H9 (cell line): Measurements from ENCODE around the gene DICER1. TPM values are rescaled to one million over a fixed set of nuclear protein-coding genes. Genes with fewer than 3 reads are reported as not detected.

Experiments
- DNase-seq: peaks from one replicate; pipeline ENCODE4 v3.0.0-alpha.2; 2017
- H2AFZ ChIP-seq: one replicate; pipeline ENCODE4 v1.6.1; 2013; ENCODE audit warnings: mild to moderate bottlenecking, low read length, control low read depth, moderate library complexity
- H2AK5ac ChIP-seq: 2 replicates; pipeline ENCODE4 v1.6.1; 2013; ENCODE audit warnings: low read length, control low read depth, mixed read lengths; ENCODE audit not compliant: insufficient read length
- H2BK120ac ChIP-seq: one replicate; pipeline ENCODE4 v1.6.1; 2013; ENCODE audit warnings: low read depth, mild to moderate bottlenecking, low read length, control low read depth, inconsistent platforms; ENCODE audit not compliant: poor library complexity, severe bottlenecking
- H2BK12ac ChIP-seq: 2 replicates; pipeline ENCODE4 v1.6.1; 2013; ENCODE audit warnings: low read length, control low read depth, mixed read lengths, low read depth; ENCODE audit not compliant: insufficient read length
- H2BK15ac ChIP-seq: 2 replicates; pipeline ENCODE4 v1.6.1; 2013; ENCODE audit warnings: low read depth, low read length, control low read depth
- H2BK20ac ChIP-seq: one replicate; pipeline ENCODE4 v1.6.1; 2013; ENCODE audit warnings: low read depth, mild to moderate bottlenecking, low read length, control low read depth, inconsistent platforms; ENCODE audit not compliant: poor library complexity, severe bottlenecking
- H2BK5ac ChIP-seq: 2 replicates; pipeline ENCODE4 v1.6.1; 2013; ENCODE audit warnings: low read length, control low read depth, mixed read lengths; ENCODE audit not compliant: insufficient read length
- H3K14ac ChIP-seq: 2 replicates; pipeline ENCODE4 v1.6.1; 2013; ENCODE audit warnings: low read length, control low read depth; ENCODE audit not compliant: insufficient read depth
- H3K18ac ChIP-seq: 2 replicates; pipeline ENCODE4 v1.6.1; 2013; ENCODE audit warnings: low read depth, mild to moderate bottlenecking, mixed read lengths, low read length, control low read depth; ENCODE audit not compliant: insufficient read length
- H3K23ac ChIP-seq: 2 replicates; pipeline ENCODE4 v1.6.1; 2013; ENCODE audit warnings: low read length, control low read depth, mixed read lengths, low read depth; ENCODE audit not compliant: insufficient read length
- H3K23me2 ChIP-seq: 2 replicates; pipeline ENCODE4 v1.6.1; 2013; ENCODE audit warnings: low read depth, mild to moderate bottlenecking, mixed read lengths, low read length, control low read depth; ENCODE audit not compliant: insufficient read length, poor library complexity, severe bottlenecking
- H3K27ac ChIP-seq: 2 replicates; pipeline ENCODE4 v1.5.1; 2013; ENCODE audit warnings: low read length, control low read depth, mixed read lengths, low read depth; ENCODE audit not compliant: insufficient read length
- H3K27me3 ChIP-seq: 2 replicates; pipeline ENCODE4 v1.6.1; 2013; ENCODE audit warnings: low read length, control low read depth, inconsistent platforms; ENCODE audit not compliant: insufficient read depth
- H3K4ac ChIP-seq: 2 replicates; pipeline ENCODE4 v1.6.1; 2013; ENCODE audit warnings: low read depth, mild to moderate bottlenecking, control low read depth, inconsistent platforms, low read length, moderate library complexity
- H3K4me1 ChIP-seq: 2 replicates; pipeline ENCODE4 v1.6.1; 2013; ENCODE audit warnings: low read length, control low read depth, inconsistent platforms; ENCODE audit not compliant: insufficient read depth
- H3K4me2 ChIP-seq: 2 replicates; pipeline ENCODE4 v1.6.1; 2013; ENCODE audit warnings: low read length, control low read depth, mixed read lengths; ENCODE audit not compliant: insufficient read length, insufficient read depth
- H3K56ac ChIP-seq: 2 replicates; pipeline ENCODE4 v1.6.1; 2013; ENCODE audit warnings: low read depth, mild to moderate bottlenecking, mixed read lengths, low read length, control low read depth; ENCODE audit not compliant: insufficient read length
- H3K79me1 ChIP-seq: 2 replicates; pipeline ENCODE4 v1.6.1; 2013; ENCODE audit warnings: low read depth, mild to moderate bottlenecking, moderate library complexity, low read length, control low read depth, inconsistent platforms; ENCODE audit not compliant: insufficient read depth, poor library complexity, severe bottlenecking
- H3K79me2 ChIP-seq: 2 replicates; pipeline ENCODE4 v1.6.1; 2013; ENCODE audit warnings: low read length, control low read depth, inconsistent platforms; ENCODE audit not compliant: insufficient read depth
- H3K9ac ChIP-seq: 2 replicates; pipeline ENCODE4 v1.6.1; 2013; ENCODE audit warnings: low read length, control low read depth, mixed read lengths; ENCODE audit not compliant: insufficient read length; ENCODE audit errors: extremely low read depth
- H3K9me3 ChIP-seq: one replicate; pipeline ENCODE4 v1.6.1; 2013; ENCODE audit warnings: low read depth, low read length, inconsistent platforms; ENCODE audit not compliant: control insufficient read depth
- H3T11ph ChIP-seq: one replicate; pipeline ENCODE4 v1.6.1; 2013; ENCODE audit warnings: mild to moderate bottlenecking, low read length, control low read depth, inconsistent platforms
- H4K20me1 ChIP-seq: one replicate; pipeline ENCODE4 v1.6.1; 2013; ENCODE audit not compliant: control insufficient read depth, insufficient read length, insufficient read depth
- H4K5ac ChIP-seq: 2 replicates; pipeline ENCODE4 v1.6.1; 2013; ENCODE audit warnings: low read depth, mild to moderate bottlenecking, mixed read lengths, low read length, control low read depth; ENCODE audit not compliant: insufficient read length
- H4K8ac ChIP-seq: replicated peaks from 2 replicates; pipeline ENCODE4 v1.6.1; 2013; ENCODE audit warnings: low read length, control low read depth, mixed read lengths, low read depth; ENCODE audit not compliant: insufficient read length
- H4K91ac ChIP-seq: 2 replicates; pipeline ENCODE4 v1.6.1; 2013; ENCODE audit warnings: low read depth, mild to moderate bottlenecking, moderate library complexity, mixed read lengths, low read length, control low read depth; ENCODE audit not compliant: insufficient read length
- H3K27ac Mint-ChIP-seq, 3 experiments: 2 replicates in 2 of 3; 3 replicates in 1 of 3; pipeline ENCODE4 v1.8.0; 2020 to 2021; ENCODE audit warnings: mixed read lengths in 3 of 3, mild to moderate bottlenecking in 1 of 3, moderate library complexity in 1 of 3
- H3K27me3 Mint-ChIP-seq: 2 replicates; pipeline ENCODE4 v1.8.0; 2021; ENCODE audit warnings: low read depth, mild to moderate bottlenecking, moderate library complexity, mixed read lengths
- H3K36me3 Mint-ChIP-seq, 3 experiments: 2 replicates in 2 of 3; 3 replicates in 1 of 3; pipeline ENCODE4 v1.8.0; 2020 to 2021; ENCODE audit warnings: low read depth in 3 of 3, mixed read lengths in 3 of 3; ENCODE audit not compliant: insufficient read depth in 1 of 3
- H3K4me1 Mint-ChIP-seq, 2 experiments: 2 replicates each; pipeline ENCODE4 v1.8.0; 2020; ENCODE audit warnings: mixed read lengths in 2 of 2
- H3K4me3 Mint-ChIP-seq, 2 experiments: 2 replicates in 1 of 2; 3 replicates in 1 of 2; pipeline ENCODE4 v1.8.0; 2020 to 2021; ENCODE audit warnings: mild to moderate bottlenecking in 2 of 2, mixed read lengths in 2 of 2, moderate library complexity in 1 of 2
- H3K9me3 Mint-ChIP-seq, 2 experiments: 2 replicates in 1 of 2; 3 replicates in 1 of 2; pipeline ENCODE4 v1.8.0; 2020; ENCODE audit warnings: mild to moderate bottlenecking in 2 of 2, mixed read lengths in 2 of 2, moderate library complexity in 1 of 2
- CTCF ChIP-seq: fragments of 200-600 bp; sonication (generic); conservative IDR thresholded peaks from 3 replicates; pipeline ENCODE4 v1.8.0; 2021; ENCODE audit warnings: antibody characterized with exemption, mild to moderate bottlenecking
- WGBS: extraction: QIAGEN DNeasy Blood & Tissue Kit; methylation state at CpG from one replicate; pipeline ENCODE4 v1.1.7; 2013; ENCODE audit warnings: missing lambda C conversion rate, low lambda C conversion rate, mixed read lengths; ENCODE audit not compliant: insufficient read length; ENCODE audit errors: extremely low coverage; 5-methylcytosine and 5-hydroxymethylcytosine counted together
- total RNA-seq: library from RNA; stranded (reverse); gene quantifications from 2 replicates; pipeline ENCODE4 v1.2.1, GENCODE V29; 2021

DICER1 gene
- total RNA-seq, 1 experiment from 2014 or later = 57.0 TPM

GRCh38 chr14:95167177-95167576 lies 9.8 kb upstream of the DICER1 start:
- no peak overlapping the region for H2AK5ac ChIP-seq

More at GRCh38 chr14:95167177-95167576, 9.8 kb upstream of the DICER1 start:
- no peak overlapping the region for H2AFZ ChIP-seq
- no peaks in the 10 kb centered on the region for H3K79me2 ChIP-seq
- no peak overlapping the region for H3K4me2 ChIP-seq
- Mint-ChIP-seq H3K36me3 (peaks cover 10 to 30% (median 12%) of the 10 kb centered on the region in 3 experiments; a peak in 6 of 7 replicates), H3K4me1 (peaks cover 13 to 14% of the 10 kb centered on the region in 2 experiments), H3K27ac (no peak overlapping the region), H3K27me3 (no peaks in the 10 kb centered on the region), H3K4me3 (no peak overlapping the region), H3K9me3 (peaks cover 19 to 27% of the 10 kb centered on the region in 2 experiments)
- H4K5ac ChIP-seq = no peak overlapping the region
- H4K20me1 ChIP-seq = no peaks in the 10 kb centered on the region
- H4K8ac ChIP-seq = no peak overlapping the region
- H3K23me2 ChIP-seq = no peaks in the 10 kb centered on the region
- no peak overlapping the region for H2BK20ac ChIP-seq
- H4K91ac ChIP-seq = no peak overlapping the region
- H3K4ac ChIP-seq = no peak overlapping the region
- no peaks in the 10 kb centered on the region; the same call in 1 of the 2 replicates for H3K27me3 ChIP-seq
- H3K23ac ChIP-seq = no peak overlapping the region
- DNase-seq = no peak
- no peaks in the 10 kb centered on the region for H3K79me1 ChIP-seq
- H3K56ac ChIP-seq = no peak overlapping the region
- WGBS = no CpG with 5 or more reads among the region's 2 CpGs
- H3K9ac ChIP-seq = no peak overlapping the region
- no peak for TF ChIP-seq CTCF
- peaks cover 6% of the 10 kb centered on the region for H3K9me3 ChIP-seq
- no peak overlapping the region for H2BK12ac ChIP-seq
- no peak overlapping the region for H2BK15ac ChIP-seq
- H3K18ac ChIP-seq = no peak overlapping the region
- H2BK5ac ChIP-seq = no peak overlapping the region
- no peaks in the 10 kb centered on the region; the same call in 1 of the 2 replicates for H3K4me1 ChIP-seq
- no peak overlapping the region for H2BK120ac ChIP-seq
- no peak overlapping the region for H3K14ac ChIP-seq
- H3K27ac ChIP-seq = no peak overlapping the region
- H3T11ph ChIP-seq = no peak overlapping the region
